BLaER1 treated with 17β-estradiol and CSF1 and Interleukin-3, amounts not matched to agents 10 nM and 100 nM (cell line): Measurements from ENCODE around the gene VSNL1.
"Not testable (repeated sequence)": the region's sequence is repeated elsewhere in the genome, so short reads cannot be mapped to it uniquely, and the experiment has no call there.

Experiments
- H3K27ac ChIP-seq, 11 experiments: shearing (Covaris generic); formaldehyde crosslinking; 2 replicates each; pipeline ENCODE4 v1.8.1; 2022
- H3K27me3 ChIP-seq, 11 experiments: shearing (Covaris generic); formaldehyde crosslinking; 2 replicates each; pipeline ENCODE4 v1.8.1; 2022
- H3K36me3 ChIP-seq, 11 experiments: shearing (Covaris generic); formaldehyde crosslinking; 2 replicates each; pipeline ENCODE4 v1.8.1; 2022
- H3K4me1 ChIP-seq, 10 experiments: shearing (Covaris generic); formaldehyde crosslinking; 2 replicates each; pipeline ENCODE4 v1.8.1; 2022
- H3K4me2 ChIP-seq, 11 experiments: shearing (Covaris generic); formaldehyde crosslinking; 2 replicates each; pipeline ENCODE4 v1.8.1; 2022
- H3K4me3 ChIP-seq, 10 experiments: shearing (Covaris generic); formaldehyde crosslinking; 2 replicates each; pipeline ENCODE4 v1.8.1; 2022
- H3K9ac ChIP-seq, 11 experiments: shearing (Covaris generic); formaldehyde crosslinking; 2 replicates each; pipeline ENCODE4 v1.8.1; 2022
- H3K9me3 ChIP-seq, 11 experiments: shearing (Covaris generic); formaldehyde crosslinking; replicated peaks in 1 of 11; 2 replicates each; pipeline ENCODE4 v1.8.1; 2022
- H4K20me1 ChIP-seq, 11 experiments: shearing (Covaris generic); formaldehyde crosslinking; 2 replicates each; pipeline ENCODE4 v1.8.1; 2022
- Cebpa-rat ChIP-seq, 11 experiments: shearing (Covaris generic); IDR thresholded peaks; 2 replicates each; pipeline ENCODE4 v1.8.1; 2022

Gene VSNL1

GRCh38 chr2:17547237-17547636 lies 6.7 kb downstream of the VSNL1 start:
- Histone ChIP-seq H3K9ac (no peak overlapping the region), H3K27me3 (no peaks in the 10 kb centered on the region), H4K20me1 (no peaks in the 10 kb centered on the region; a peak in 1 of 22 replicates), H3K4me3 (no peak overlapping the region), H3K4me2 (no peak overlapping the region), H3K36me3 (no peaks in the 10 kb centered on the region), H3K9me3 (no peaks in the 10 kb centered on the region), H3K27ac (no peak overlapping the region), H3K4me1 (peaks cover 0 to 14% (median 0%) of the 10 kb centered on the region in 10 experiments; a peak in 3 of 20 replicates)
- TF ChIP-seq Cebpa-rat (IDR thresholded peaks at IDR 0.05) = no peak

GRCh38 chr2:17547737-17548136 lies 7.2 kb downstream of the VSNL1 start:
- no peak overlapping the region for H3K27ac ChIP-seq
- no peaks in the 10 kb centered on the region for H3K36me3 ChIP-seq
- no peaks in the 10 kb centered on the region for H3K9me3 ChIP-seq
- no peaks in the 10 kb centered on the region for H3K27me3 ChIP-seq
- H3K4me1 ChIP-seq = peaks cover 0 to 14% (median 0%) of the 10 kb centered on the region in 10 experiments; a peak in 3 of 20 replicates
- H3K9ac ChIP-seq = no peak overlapping the region
- no peaks in the 10 kb centered on the region; a peak in 1 of 22 replicates for H4K20me1 ChIP-seq
- no peak overlapping the region for H3K4me2 ChIP-seq
- TF ChIP-seq Cebpa-rat (IDR thresholded peaks at IDR 0.05) = no peak
- no peak overlapping the region for H3K4me3 ChIP-seq

DNA sequence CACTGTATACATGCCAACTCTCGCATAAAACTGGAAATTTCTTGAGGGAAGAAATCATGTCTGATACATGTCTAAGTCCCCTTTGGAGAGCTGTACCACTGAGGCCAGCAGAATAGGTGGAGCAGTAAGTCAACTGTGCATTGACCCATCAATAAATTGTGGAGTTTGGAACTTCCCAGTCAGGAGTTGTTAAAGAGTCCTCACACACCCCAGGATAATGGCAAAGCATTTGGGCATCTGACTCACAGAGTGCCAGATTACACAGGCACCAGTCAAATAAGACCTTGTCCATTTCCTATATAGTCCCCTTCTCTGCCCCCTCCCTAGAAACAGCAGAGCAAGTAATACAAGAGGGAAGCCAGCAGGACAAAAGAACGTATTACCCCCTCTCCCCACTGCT lies 10.4 kb downstream of the VSNL1 start:
- H3K27ac ChIP-seq = no peak overlapping the region
- no peaks in the 10 kb centered on the region for H3K9me3 ChIP-seq
- no peaks in the 10 kb centered on the region for H3K27me3 ChIP-seq
- TF ChIP-seq Cebpa-rat (IDR thresholded peaks at IDR 0.05) = no peak
- no peak overlapping the region for H3K4me3 ChIP-seq
- no peaks in the 10 kb centered on the region for H3K36me3 ChIP-seq
- H4K20me1 ChIP-seq = no peaks in the 10 kb centered on the region
- H3K4me2 ChIP-seq = no peak overlapping the region
- no peak overlapping the region for H3K9ac ChIP-seq
- H3K4me1 ChIP-seq = no peaks in the 10 kb centered on the region

DNA sequence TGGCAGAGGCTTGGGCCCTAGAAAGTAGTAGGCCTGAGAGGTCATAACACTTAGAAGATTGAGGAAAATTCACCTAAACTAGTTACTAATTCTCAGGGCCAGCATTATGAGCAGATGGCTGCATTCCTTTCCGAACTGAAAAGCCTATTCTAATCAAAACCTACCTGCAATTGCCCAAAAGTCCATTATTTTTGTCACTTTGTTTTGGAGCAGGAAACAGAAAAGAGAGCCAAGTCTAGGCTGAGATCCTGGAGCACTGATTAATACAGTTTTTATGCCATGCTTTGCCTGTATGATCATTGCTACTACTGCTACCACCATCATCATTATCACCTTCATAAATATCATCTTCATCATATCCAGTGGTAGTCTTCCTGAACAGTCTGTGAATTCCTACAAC lies 14.7 kb downstream of the VSNL1 start:
- no peaks in the 10 kb centered on the region for H3K4me1 ChIP-seq

GRCh38 chr2:17557596-17557995 lies 17.1 kb downstream of the VSNL1 start:
- Histone ChIP-seq H3K4me3 (no peak overlapping the region), H3K9me3 (no peaks in the 10 kb centered on the region), H3K27ac (no peak overlapping the region), H3K9ac (no peak overlapping the region), H4K20me1 (no peaks in the 10 kb centered on the region), H3K27me3 (no peaks in the 10 kb centered on the region), H3K4me1 (peaks cover 0 to 3% (median 0%) of the 10 kb centered on the region in 10 experiments; a peak in 5 of 20 replicates), H3K4me2 (no peak overlapping the region), H3K36me3 (no peaks in the 10 kb centered on the region)
- no peak for TF ChIP-seq Cebpa-rat (IDR thresholded peaks at IDR 0.05)

More for the DNA sequence above, 14.7 kb downstream of the VSNL1 start:
- no peak for TF ChIP-seq Cebpa-rat (IDR thresholded peaks at IDR 0.05)
- no peaks in the 10 kb centered on the region for H3K9me3 ChIP-seq
- no peak overlapping the region for H3K4me2 ChIP-seq
- H4K20me1 ChIP-seq = no peaks in the 10 kb centered on the region
- no peak overlapping the region for H3K27ac ChIP-seq
- no peaks in the 10 kb centered on the region for H3K27me3 ChIP-seq
- no peak overlapping the region for H3K9ac ChIP-seq
- H3K36me3 ChIP-seq = no peaks in the 10 kb centered on the region
- no peak overlapping the region for H3K4me3 ChIP-seq

DNA sequence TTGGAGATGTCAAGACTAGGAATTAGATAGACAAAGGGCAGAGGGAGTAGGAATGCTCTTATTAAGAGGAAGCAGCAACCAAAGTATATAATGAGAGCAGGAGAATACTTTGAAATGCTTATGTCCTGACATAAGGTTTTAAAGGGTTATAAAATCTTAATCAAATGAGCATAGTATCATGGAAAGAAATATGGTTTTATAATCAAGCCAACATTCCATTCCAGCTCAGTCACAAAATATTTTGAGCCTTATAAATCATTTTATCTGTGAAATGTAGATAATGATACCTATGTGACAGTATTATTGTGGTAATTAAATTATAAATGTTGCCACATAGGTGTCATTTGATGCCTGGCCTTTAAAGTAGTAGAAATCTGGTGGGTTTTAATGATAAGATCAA lies 17.6 kb downstream of the VSNL1 start:
- H3K9ac ChIP-seq = no peak overlapping the region
- H3K4me3 ChIP-seq = no peak overlapping the region
- H3K4me1 ChIP-seq = peaks cover 0 to 6% (median 0%) of the 10 kb centered on the region in 10 experiments; a peak in 6 of 20 replicates
- H3K9me3 ChIP-seq = no peaks in the 10 kb centered on the region
- H3K36me3 ChIP-seq = no peaks in the 10 kb centered on the region
- no peak overlapping the region for H3K4me2 ChIP-seq
- H3K27ac ChIP-seq = no peak overlapping the region
- TF ChIP-seq Cebpa-rat (IDR thresholded peaks at IDR 0.05) = no peak
- no peaks in the 10 kb centered on the region for H4K20me1 ChIP-seq
- no peaks in the 10 kb centered on the region for H3K27me3 ChIP-seq

GRCh38 chr2:17558878-17559277 lies 18.4 kb downstream of the VSNL1 start:
- H3K4me2 ChIP-seq = no peak overlapping the region
- H3K9me3 ChIP-seq = no peaks in the 10 kb centered on the region
- H3K9ac ChIP-seq = no peak overlapping the region
- no peaks in the 10 kb centered on the region for H3K27me3 ChIP-seq
- H3K27ac ChIP-seq = no peak overlapping the region
- H3K4me1 ChIP-seq = peaks cover 0 to 6% (median 0%) of the 10 kb centered on the region in 10 experiments; a peak in 6 of 20 replicates
- H3K4me3 ChIP-seq = no peak overlapping the region
- H3K36me3 ChIP-seq = no peaks in the 10 kb centered on the region
- TF ChIP-seq Cebpa-rat (IDR thresholded peaks at IDR 0.05) = no peak
- H4K20me1 ChIP-seq = no peaks in the 10 kb centered on the region

- not testable (repeated sequence) for H3K36me3 ChIP-seq, H3K9me3 ChIP-seq, H3K4me1 ChIP-seq, H3K4me3 ChIP-seq, H3K9ac ChIP-seq, H3K4me2 ChIP-seq, H4K20me1 ChIP-seq, H3K27ac ChIP-seq, H3K27me3 ChIP-seq
Measured at GRCh38 chr2:17565726-17566125, 25.2 kb downstream of the VSNL1 start.

DNA sequence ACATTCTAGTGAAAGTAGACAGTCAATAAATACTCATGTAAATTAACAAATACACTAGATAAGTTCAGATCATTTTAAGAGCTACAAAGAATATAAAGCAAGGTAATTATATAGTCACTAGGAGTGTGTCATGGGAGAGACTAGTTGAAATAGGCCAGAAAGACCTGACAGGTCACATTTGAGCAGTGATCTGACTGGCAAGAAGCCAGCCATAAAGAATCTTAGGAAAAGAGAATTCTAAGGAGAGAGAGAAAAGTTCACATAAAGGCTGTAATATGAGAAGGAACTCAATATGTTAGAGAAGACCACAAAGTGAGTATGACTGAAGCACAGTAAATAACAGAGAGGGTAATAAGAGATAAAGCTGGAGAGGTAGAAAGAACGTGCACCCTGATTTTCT lies 31.2 kb downstream of the VSNL1 start:
- no peak overlapping the region for H3K4me3 ChIP-seq
- no peaks in the 10 kb centered on the region for H4K20me1 ChIP-seq
- no peak overlapping the region for H3K27ac ChIP-seq
- no peaks in the 10 kb centered on the region for H3K36me3 ChIP-seq
- H3K4me2 ChIP-seq = no peak overlapping the region
- H3K9ac ChIP-seq = no peak overlapping the region
- no peak for TF ChIP-seq Cebpa-rat (IDR thresholded peaks at IDR 0.05)
- H3K27me3 ChIP-seq = no peaks in the 10 kb centered on the region
- no peaks in the 10 kb centered on the region for H3K9me3 ChIP-seq
- no peaks in the 10 kb centered on the region for H3K4me1 ChIP-seq

DNA sequence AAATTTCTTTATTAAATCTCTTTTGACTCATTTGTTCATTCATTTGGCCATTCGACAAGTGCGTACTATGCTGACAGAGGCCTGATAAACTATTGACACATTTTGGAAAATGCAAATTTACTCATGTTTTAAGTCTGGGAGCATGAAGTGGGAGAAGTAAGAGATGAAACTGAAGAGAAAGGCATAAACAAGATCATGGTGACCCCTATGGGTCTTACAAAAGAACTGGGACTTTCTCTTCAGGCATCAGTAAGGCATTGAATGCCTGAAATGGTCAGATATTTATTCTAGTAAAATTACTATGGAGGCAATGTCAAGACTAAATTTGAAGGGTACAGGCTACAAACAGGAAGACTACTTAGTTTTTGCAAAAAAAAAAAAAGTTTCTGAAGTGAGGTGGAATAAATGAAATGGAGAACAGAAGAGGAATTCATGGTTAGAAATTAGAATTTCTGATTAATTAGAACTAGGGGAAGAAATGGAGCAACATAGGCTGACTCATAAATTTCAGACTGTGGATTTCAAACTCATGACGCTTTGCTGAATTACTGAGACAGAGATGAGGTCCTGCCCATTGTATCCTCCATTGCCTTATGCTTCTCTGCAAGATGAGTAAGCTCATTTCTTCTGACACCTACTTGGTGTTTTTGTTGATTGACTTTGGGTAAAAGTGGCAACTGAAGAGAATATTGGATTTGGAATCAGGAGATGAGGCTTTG lies 32.7 kb downstream of the VSNL1 start:
- H3K36me3 ChIP-seq = no peaks in the 10 kb centered on the region
- H3K9ac ChIP-seq = no peak overlapping the region
- no peak overlapping the region for H3K4me2 ChIP-seq
- no peak overlapping the region for H3K27ac ChIP-seq
- H4K20me1 ChIP-seq = no peaks in the 10 kb centered on the region
- no peaks in the 10 kb centered on the region for H3K9me3 ChIP-seq
- no peaks in the 10 kb centered on the region for H3K27me3 ChIP-seq
- H3K4me1 ChIP-seq = no peaks in the 10 kb centered on the region
- no peak overlapping the region for H3K4me3 ChIP-seq
- TF ChIP-seq Cebpa-rat (IDR thresholded peaks at IDR 0.05) = no peak
